K562 (cell line): ENCODE results near the gene RASAL3. TPM values are rescaled to one million over a fixed set of nuclear protein-coding genes. Genes with fewer than 3 reads are reported as not detected.
A peak's percentile ranks its signal among the peaks of the same experiment; 100 is the strongest.

Experiments
- ATF7 ChIP-seq: fragments of 450-650 bp; IDR thresholded peaks from 2 replicates; pipeline ENCODE4 v1.7.1; 2014; ENCODE audit warnings: mild to moderate bottlenecking, moderate library complexity
- BRD4 ChIP-seq: fragments of 200-600 bp; sonication (generic); IDR thresholded peaks from 2 replicates; pipeline ENCODE4 v1.6.1; 2017; ENCODE audit warnings: inconsistent platforms
- CEBPB ChIP-seq: fragments of 450-650 bp; IDR thresholded peaks from 2 replicates; pipeline ENCODE4 v1.6.1; 2016; ENCODE audit warnings: missing genetic modification characterization, missing compliant biosample characterization
- CHD2 ChIP-seq: IDR thresholded peaks from 2 replicates; pipeline ENCODE4 v1.6.1; 2011; ENCODE audit warnings: low read depth, low read length
- DLX4 ChIP-seq: fragments of 250-450 bp; sonication (Bioruptor Pico); IDR thresholded peaks from 2 replicates; pipeline ENCODE4 v1.6.1; 2021; ENCODE audit warnings: mild to moderate bottlenecking
- E2F3 ChIP-seq: fragments of 250-450 bp; sonication (Bioruptor Pico); IDR thresholded peaks from 2 replicates; pipeline ENCODE4 v1.4.0; 2020; ENCODE audit warnings: mild to moderate bottlenecking
- EGR1 ChIP-seq: fragments of 450-650 bp; conservative IDR thresholded peaks from 2 replicates; pipeline ENCODE4 v1.6.1; 2017; ENCODE audit warnings: mild to moderate bottlenecking
- ERF ChIP-seq: fragments of 450-650 bp; formaldehyde crosslinking; IDR thresholded peaks from 2 replicates; pipeline ENCODE4 v1.4.0; 2020; ENCODE audit warnings: mild to moderate bottlenecking, mixed read lengths
- HNRNPLL ChIP-seq: fragments of 200-400 bp; formaldehyde crosslinking; IDR thresholded peaks from 2 replicates; pipeline ENCODE4 v1.6.1; 2017; ENCODE audit warnings: low read length, low read depth, mild to moderate bottlenecking; ENCODE audit not compliant: poor library complexity, severe bottlenecking
- KAT7 ChIP-seq: sonication (generic); formaldehyde crosslinking; IDR thresholded peaks from 2 replicates; pipeline ENCODE4 v1.8.0; 2022; ENCODE audit warnings: missing genetic modification reagents, mild to moderate bottlenecking, borderline replicate concordance
- NFYB ChIP-seq: IDR thresholded peaks from 2 replicates; pipeline ENCODE4 v1.6.1; 2011; ENCODE audit warnings: mild to moderate bottlenecking, moderate library complexity; ENCODE audit not compliant: insufficient read length; ENCODE audit errors: extremely low read depth
- NR2C2 ChIP-seq, 2 experiments: fragments of 200-800 bp in 1 of 2; sonication (Bioruptor generic) in 1 of 2; sonication (generic) in 1 of 2; formaldehyde crosslinking in 1 of 2; IDR thresholded peaks; 2 replicates each; pipeline versions ENCODE4 v1.6.1 to v1.8.0; 2016 to 2022; ENCODE audit warnings: mild to moderate bottlenecking in 1 of 2, missing compliant biosample characterization in 1 of 2, missing genetic modification characterization in 1 of 2, missing genetic modification reagents in 1 of 2
- RB1 ChIP-seq: fragments of 450-650 bp; IDR thresholded peaks from 2 replicates; pipeline ENCODE4 v1.6.1; 2017; ENCODE audit warnings: low read depth, mild to moderate bottlenecking
- SIRT6 ChIP-seq: IDR thresholded peaks from one replicate; pipeline ENCODE4 v1.6.1; 2012; ENCODE audit warnings: low read depth, mild to moderate bottlenecking, control low read depth, inconsistent platforms, low read length, moderate library complexity
- SOX6 ChIP-seq: fragments of 450-650 bp; IDR thresholded peaks from 2 replicates; pipeline ENCODE4 v1.6.1; 2014; ENCODE audit warnings: mild to moderate bottlenecking
- THAP12 ChIP-seq: fragments of 250-450 bp; sonication (Bioruptor Pico); IDR thresholded peaks from 2 replicates; pipeline ENCODE4 v1.9.0; 2021; ENCODE audit warnings: mild to moderate bottlenecking, inconsistent platforms
- YY1 ChIP-seq, 3 experiments: IDR thresholded peaks; 2 replicates each; pipeline ENCODE4 v1.6.1; 2011; ENCODE audit warnings: low read length in 2 of 3, mild to moderate bottlenecking in 2 of 3, moderate library complexity in 2 of 3, borderline replicate concordance in 1 of 3, control low read depth in 1 of 3, low read depth in 1 of 3; ENCODE audit not compliant: insufficient read depth in 3 of 3, insufficient replicate concordance in 2 of 3, control insufficient read depth in 1 of 3, insufficient read length in 1 of 3; ENCODE audit errors: extremely low read depth in 1 of 3
- ZNF280A ChIP-seq: fragments of 450-650 bp; IDR thresholded peaks from 2 replicates; pipeline ENCODE4 v1.6.1; 2018; ENCODE audit warnings: mild to moderate bottlenecking, low read depth; ENCODE audit not compliant: partially characterized antibody
- ZNF436 ChIP-seq: fragments of 250-450, 450-650 bp; sonication (Bioruptor Pico); formaldehyde crosslinking; IDR thresholded peaks from 2 replicates; pipeline ENCODE4 v1.7.0; 2020; ENCODE audit warnings: mild to moderate bottlenecking
- ZNF561 ChIP-seq: fragments of 450-650 bp; formaldehyde crosslinking; conservative IDR thresholded peaks from 2 replicates; pipeline ENCODE4 v1.4.0; 2020; ENCODE audit warnings: mild to moderate bottlenecking, moderate library complexity
- ZNF76 ChIP-seq: fragments of 250-450 bp; sonication (Bioruptor Pico); IDR thresholded peaks from 2 replicates; pipeline ENCODE4 v1.4.0; 2020; ENCODE audit warnings: mild to moderate bottlenecking, moderate library complexity, borderline replicate concordance
- ZNF830 ChIP-seq: fragments of 250-450 bp; sonication (Bioruptor Pico); IDR thresholded peaks from 2 replicates; pipeline ENCODE4 v1.5.0; 2021; ENCODE audit warnings: mild to moderate bottlenecking
- polyA plus RNA-seq, 8 experiments: library from polyadenylated mRNA; depleted of rRNA in 4 of 8; stranded (reverse) in 5 of 8; unstranded in 3 of 8; fragments of >200 nt; fragmentation: Nextera tagmentation in 2 of 8; fragmentation: Illumina TruSeq in 1 of 8; extraction: Ambion mirVana in 2 of 8; extraction: Trizol in 1 of 8; gene quantifications; 2 replicates each; pipeline versions ENCODE4 v1.2.1 to v1.2.3, GENCODE V29; 2011 to 2014; ENCODE audit warnings: inconsistent platforms in 1 of 8, missing spikeins in 1 of 8
- total RNA-seq, 7 experiments: library from RNA; depleted of rRNA in 6 of 7; stranded (reverse); fragments of >200 nt in 6 of 7; fragmentation: Illumina TruSeq in 2 of 7; extraction: Trizol in 2 of 7; gene quantifications; 2 replicates each; pipeline versions ENCODE4 v1.2.1 to v1.2.3, GENCODE V29; 2011 to 2021; ENCODE audit warnings: low replicate concordance in 1 of 7

The RASAL3 gene
- total and polyA plus RNA-seq, 9 of the 15 experiments (the other 6 are each of a cell fraction or from before 2014, with no cell fraction given), result 0.07 to 0.44 TPM; not detected in 7

GRCh38 chr19:15418579-15419412 lies 45.5 kb downstream of the RASAL3 start, which contains the start of gene AKAP8L (continued):
- TF ChIP-seq THAP12 (CRISPR knock-in tag) (peak; percentile 70; the same call in 1 of the 2 replicates), YY1 (IDR thresholded peaks at IDR 0.05; ENCODE audit: borderline replicate concordance in 1 of 3, control insufficient read depth in 1 of 3, extremely low read depth in 1 of 3, insufficient read depth in 3 of 3, insufficient read length in 1 of 3, insufficient replicate concordance in 2 of 3, low read depth in 1 of 3, low read length in 2 of 3) (peak; percentile 85 to 98 (median 92)), NFYB (peak; percentile 98), CHD2 (peak; percentile 94), E2F3 (CRISPR knock-in tag) (peak; percentile 72; the same call in 1 of the 2 replicates), RB1 (peak; percentile 62; the same call in 1 of the 2 replicates), ZNF76 (0 out of 2 replicates have a peak, but pooled peaks have one; percentile 53), ATF7 (peak; percentile 87), EGR1 (peak; percentile 89), ZNF436 (CRISPR knock-in tag) (0 out of 2 replicates have a peak, but pooled peaks have one; percentile 46), HNRNPLL (peak; percentile 48), DLX4 (CRISPR knock-in tag) (no peak), ZNF830 (CRISPR knock-in tag) (no peak), ERF (CRISPR knock-in tag) (peak; percentile 75; the same call in 1 of the 2 replicates), ZNF561 (0 out of 2 replicates have a peak, but pooled peaks have one; percentile 18), CEBPB (tag) (no peak), SOX6 (peak; percentile 77), ZNF280A (no peak), NR2C2 (CRISPR knock-in tag; IDR thresholded peaks at IDR 0.05) (peak; percentile 52; the same call in 1 of the 2 replicates), NR2C2 (tag; IDR thresholded peaks at IDR 0.05) (no peak), KAT7 (CRISPR knock-in tag) (no peak; the same call in 1 of the 2 replicates), SIRT6 (no peak), BRD4 (peak; percentile 56; the same call in 1 of the 2 replicates)
